B cell (primary cell): ENCODE data around the gene CCDC93. TPM values are rescaled to one million over a fixed set of nuclear protein-coding genes. Genes with fewer than 3 reads are reported as not detected.

Experiments
- ATAC-seq: fragments of 200-7000 bp; cut with Tn5 transposase; one replicate; pipeline ENCODE4 v1.10.0; 2021; ENCODE audit warnings: low read depth, mild to moderate bottlenecking, moderate number of reproducible peaks, moderate library complexity
- CTCF ChIA-PET: fragments of 350-600 bp; sonication (Branson Sonifier 250); formaldehyde crosslinking; loops from one replicate; lab custom pipeline; 2021; ENCODE audit warnings: antibody characterized with exemption, inconsistent platforms; lab: Charles Lee
- POLR2A ChIA-PET: fragments of 350-600 bp; sonication (Branson Sonifier 250); formaldehyde crosslinking; loops from one replicate; lab custom pipeline; 2021; ENCODE audit warnings: antibody characterized with exemption; lab: Charles Lee
- DNase-seq: peaks from one replicate; pipeline ENCODE4 v3.0.0; 2013
- H2AFZ ChIP-seq: 2 replicates; pipeline ENCODE4 v1.6.1; 2012; ENCODE audit warnings: mild to moderate bottlenecking, low read depth, low read length; ENCODE audit not compliant: insufficient read depth, poor library complexity, severe bottlenecking
- H3K27ac ChIP-seq, 2 donors: 1 replicate in 1 of 2; 2 replicates in 1 of 2; pipeline ENCODE4 v1.5.1; 2012 to 2013; ENCODE audit warnings: low read length in 2 of 2, mild to moderate bottlenecking in 2 of 2, moderate library complexity in 1 of 2
- H3K27me3 ChIP-seq, 4 experiments: fragments of 200-600 bp in 1 of 4; sonication (generic) in 1 of 4; replicated peaks in 1 of 4; 1 replicate in 2 of 4; 2 replicates in 2 of 4; pipeline versions ENCODE4 v1.6.1 to v1.7.0; 2013 to 2016; ENCODE audit warnings: low read length in 3 of 4, mild to moderate bottlenecking in 2 of 4, mixed read lengths in 1 of 4, moderate library complexity in 1 of 4; ENCODE audit not compliant: insufficient read depth in 4 of 4, control insufficient read depth in 3 of 4; ENCODE audit errors: control extremely low read depth in 1 of 4
- H3K36me3 ChIP-seq, 2 experiments: replicated peaks in 1 of 2; 1 replicate in 1 of 2; 2 replicates in 1 of 2; pipeline versions ENCODE4 v1.6.1 to v1.7.1; 2013; ENCODE audit warnings: low read length in 1 of 2; ENCODE audit not compliant: insufficient read depth in 2 of 2, control insufficient read depth in 1 of 2; ENCODE audit errors: control extremely low read depth in 1 of 2, extremely low read depth in 1 of 2
- H3K4me1 ChIP-seq, 2 donors: fragments of 200-600 bp in 1 of 2; sonication (generic) in 1 of 2; 1 replicate in 1 of 2; 2 replicates in 1 of 2; pipeline versions ENCODE4 v1.5.1 to v1.6.1; 2013 to 2017; ENCODE audit warnings: low read length in 2 of 2; ENCODE audit not compliant: control insufficient read depth in 2 of 2, insufficient read depth in 2 of 2
- H3K4me2 ChIP-seq: replicated peaks from 2 replicates; pipeline ENCODE3; 2012; ENCODE audit warnings: mild to moderate bottlenecking, low read depth, low read length; ENCODE audit not compliant: poor library complexity, severe bottlenecking
- H3K4me3 ChIP-seq, 5 experiments: fragments of 200-600 bp in 1 of 5; sonication (generic) in 1 of 5; 1 replicate in 3 of 5; 2 replicates in 2 of 5; pipeline versions ENCODE4 v1.5.1 to v1.7.0; 2011 to 2016; ENCODE audit warnings: low read length in 4 of 5, mild to moderate bottlenecking in 4 of 5, low read depth in 2 of 5, control low read depth in 1 of 5, moderate library complexity in 1 of 5; ENCODE audit not compliant: insufficient read depth in 1 of 5; ENCODE audit errors: control extremely low read depth in 1 of 5, extremely low read depth in 1 of 5
- H3K79me2 ChIP-seq: fragments of 200-600 bp; sonication (generic); one replicate; pipeline ENCODE4 v1.6.0; 2016; ENCODE audit warnings: low read length; ENCODE audit not compliant: control insufficient read depth, insufficient read depth
- H3K9ac ChIP-seq: fragments of 200-600 bp; sonication (generic); 2 replicates; pipeline ENCODE4 v1.6.1; 2017; ENCODE audit warnings: mild to moderate bottlenecking, low read length, moderate library complexity
- H3K9me3 ChIP-seq, 3 donors: one replicate each; pipeline versions ENCODE4 v1.6.1 to v1.7.1; 2013; ENCODE audit warnings: low read length in 2 of 3; ENCODE audit not compliant: control insufficient read depth in 2 of 3, insufficient read depth in 1 of 3; ENCODE audit errors: control extremely low read depth in 1 of 3
- H4K20me1 ChIP-seq: 2 replicates; pipeline ENCODE4 v1.6.0; 2012; ENCODE audit warnings: mild to moderate bottlenecking, low read length; ENCODE audit not compliant: insufficient read depth, control insufficient read depth, poor library complexity, severe bottlenecking
- H3K27ac Mint-ChIP-seq: one replicate; pipeline ENCODE4 v1.8.0; 2021; ENCODE audit warnings: mixed read lengths
- H3K27me3 Mint-ChIP-seq: one replicate; pipeline ENCODE4 v1.8.0; 2021; ENCODE audit warnings: mixed read lengths
- H3K4me1 Mint-ChIP-seq: one replicate; pipeline ENCODE4 v1.8.0; 2021; ENCODE audit warnings: mixed read lengths
- H3K4me3 Mint-ChIP-seq: one replicate; pipeline ENCODE4 v1.8.0; 2021; ENCODE audit warnings: mixed read lengths
- H3K9me3 Mint-ChIP-seq: one replicate; pipeline ENCODE4 v1.8.0; 2022; ENCODE audit warnings: mixed read lengths; ENCODE audit not compliant: insufficient read depth
- EZH2 ChIP-seq: IDR thresholded peaks from 2 replicates; pipeline ENCODE4 v1.6.1; 2012; ENCODE audit warnings: borderline replicate concordance, low read depth, mild to moderate bottlenecking, moderate library complexity, low read length; ENCODE audit not compliant: insufficient read depth, poor library complexity, severe bottlenecking
- WGBS: methylation state at CpG from one replicate; pipeline ENCODE4 v1.1.5; 2013; ENCODE audit warnings: missing lambda C conversion rate; ENCODE audit not compliant: insufficient coverage; 5-methylcytosine and 5-hydroxymethylcytosine counted together
- intact Hi-C: fragments of 100-400 bp; cut with micrococcal nuclease; formaldehyde crosslinking; loops from one replicate; pipeline ENCODE4 v1.10.0; 2022
- polyA plus RNA-seq: library from polyadenylated mRNA; depleted of rRNA; stranded (reverse); fragments of >200 nt; gene quantifications from 2 replicates; pipeline ENCODE4 v1.2.3, GENCODE V29; 2012
- small RNA-seq: library from RNA; depleted of rRNA; stranded (forward); fragments of <200 nt; gene quantifications from one replicate; pipeline ENCODE3, GENCODE V24; 2012; ENCODE audit warnings: low replicate concordance, low read depth; ENCODE audit not compliant: insufficient read length
- total RNA-seq, 2 donors: library from RNA; stranded (reverse); fragments of 120-200 nt in 1 of 2; gene quantifications; 1 replicate in 1 of 2; 2 replicates in 1 of 2; pipeline versions ENCODE4 v1.2.3 to v1.2.4, GENCODE V29; 2013 to 2022
- TF ChIP-seq, protein P1 (sequence below): fragments of 200-600 bp; IDR thresholded peaks from one replicate; pipeline ENCODE4 v1.8.0; 2022; ENCODE audit warnings: antibody characterized with exemption, mild to moderate bottlenecking

The CCDC93 gene
- total and polyA plus RNA-seq, 2 donors (not counting 1 experiment from before 2014, with no cell fraction given): 17.5 to 79.6 TPM

DNA sequence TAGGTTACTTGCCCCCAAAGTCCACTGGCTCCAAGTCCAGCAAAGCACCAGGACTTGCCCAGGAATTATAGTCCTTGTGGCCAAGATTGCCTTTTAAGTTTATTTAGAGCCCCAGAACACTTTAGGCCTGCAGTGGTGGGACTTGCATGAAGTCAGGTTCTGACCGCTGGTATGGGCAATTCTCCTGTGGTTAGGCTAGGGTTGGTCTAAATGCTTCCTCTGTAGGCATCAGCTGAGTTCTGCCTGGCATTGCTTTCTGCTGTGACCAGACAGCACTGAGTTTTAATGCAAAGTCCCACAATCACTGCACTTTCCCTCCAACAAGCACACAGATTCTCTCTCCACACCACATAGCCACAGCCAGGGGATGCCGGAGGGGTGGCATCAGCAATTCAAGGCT lies 134.9 kb downstream of the CCDC93 start:
- H2AFZ ChIP-seq: no peak overlapping the region
- intact Hi-C loops: no loop called here
- no peak overlapping the region for H3K27ac Mint-ChIP-seq
- no peak for ATAC-seq
- no peaks in the 10 kb centered on the region for H4K20me1 ChIP-seq
- H3K4me2 ChIP-seq: no peak overlapping the region
- CTCF ChIA-PET: no interaction called here
- DNase-seq: no peak
- WGBS: 86% methylated on average over 1 of the region's 2 CpGs
- H3K4me1 ChIP-seq: no peaks in the 10 kb centered on the region
- no peaks in the 10 kb centered on the region for H3K4me1 Mint-ChIP-seq
- H3K4me3 Mint-ChIP-seq: no peak overlapping the region
- H3K79me2 ChIP-seq: no peaks in the 10 kb centered on the region
- peaks cover 0 to 6% (median 3%) of the 10 kb centered on the region in 3 donors for H3K9me3 ChIP-seq
- TF ChIP-seq EZH2: no peak
- TF ChIP-seq, protein P1, sequence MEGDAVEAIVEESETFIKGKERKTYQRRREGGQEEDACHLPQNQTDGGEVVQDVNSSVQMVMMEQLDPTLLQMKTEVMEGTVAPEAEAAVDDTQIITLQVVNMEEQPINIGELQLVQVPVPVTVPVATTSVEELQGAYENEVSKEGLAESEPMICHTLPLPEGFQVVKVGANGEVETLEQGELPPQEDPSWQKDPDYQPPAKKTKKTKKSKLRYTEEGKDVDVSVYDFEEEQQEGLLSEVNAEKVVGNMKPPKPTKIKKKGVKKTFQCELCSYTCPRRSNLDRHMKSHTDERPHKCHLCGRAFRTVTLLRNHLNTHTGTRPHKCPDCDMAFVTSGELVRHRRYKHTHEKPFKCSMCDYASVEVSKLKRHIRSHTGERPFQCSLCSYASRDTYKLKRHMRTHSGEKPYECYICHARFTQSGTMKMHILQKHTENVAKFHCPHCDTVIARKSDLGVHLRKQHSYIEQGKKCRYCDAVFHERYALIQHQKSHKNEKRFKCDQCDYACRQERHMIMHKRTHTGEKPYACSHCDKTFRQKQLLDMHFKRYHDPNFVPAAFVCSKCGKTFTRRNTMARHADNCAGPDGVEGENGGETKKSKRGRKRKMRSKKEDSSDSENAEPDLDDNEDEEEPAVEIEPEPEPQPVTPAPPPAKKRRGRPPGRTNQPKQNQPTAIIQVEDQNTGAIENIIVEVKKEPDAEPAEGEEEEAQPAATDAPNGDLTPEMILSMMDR: no peak
- H3K27me3 ChIP-seq: peaks cover 0 to 8% (median 4%) of the 10 kb centered on the region in 4 experiments
- H3K9ac ChIP-seq: no peak overlapping the region
- no peaks in the 10 kb centered on the region for H3K36me3 ChIP-seq
- peaks cover 3% of the 10 kb centered on the region for H3K9me3 Mint-ChIP-seq
- H3K4me3 ChIP-seq: no peak overlapping the region
- H3K27ac ChIP-seq: no peak overlapping the region
- H3K27me3 Mint-ChIP-seq: peaks cover 47% of the 10 kb centered on the region
- POLR2A ChIA-PET: no interaction called here

- no CpG with 5 or more reads among the region's 1 CpG for WGBS
- H3K27me3 ChIP-seq: peaks cover 0 to 8% (median 4%) of the 10 kb centered on the region in 4 experiments
- Mint-ChIP-seq H3K9me3 (no peaks in the 10 kb centered on the region), H3K27me3 (peaks cover 34% of the 10 kb centered on the region), H3K4me1 (no peaks in the 10 kb centered on the region), H3K27ac (no peak overlapping the region), H3K4me3 (no peak overlapping the region)
- no peaks in the 10 kb centered on the region for H3K4me1 ChIP-seq
- no peak overlapping the region for H3K4me2 ChIP-seq
- ChIA-PET POLR2A (no interaction called here), CTCF (no interaction called here)
- no peaks in the 10 kb centered on the region for H3K79me2 ChIP-seq
- no peaks in the 10 kb centered on the region for H4K20me1 ChIP-seq
- intact Hi-C loops: no loop called here
- no peaks in the 10 kb centered on the region for H3K9me3 ChIP-seq
- ATAC-seq (no peak), DNase-seq (no peak)
- H3K27ac ChIP-seq: no peak overlapping the region
- no peak overlapping the region for H2AFZ ChIP-seq
- TF ChIP-seq, protein P1: no peak
- TF ChIP-seq EZH2: no peak
- H3K4me3 ChIP-seq: no peak overlapping the region
- no peak overlapping the region for H3K9ac ChIP-seq
- H3K36me3 ChIP-seq: no peaks in the 10 kb centered on the region
Observed at GRCh38 chr2:117875786-117876185, 138.1 kb downstream of the CCDC93 start.

Small RNAs within 50 kb of the gene (small RNA-seq; reads per million reads assigned to genes)
- gene RN7SL111P: not detected

Other genes with a start within 250 kb of the CCDC93 start
- gene DDX18, start 199.4 kb downstream of the CCDC93 start, total RNA-seq: 94.7 and 98.0 TPM in 2 replicates
- 20.3 and 33.9 TPM in 2 replicates for gene DDX18, start 199.4 kb downstream of the CCDC93 start, polyA plus RNA-seq
- gene INSIG2, start 74.4 kb upstream of the CCDC93 start, total RNA-seq: 26.5 and 29.5 TPM in 2 replicates
- 14.2 and 17.7 TPM in 2 replicates for gene INSIG2, start 74.4 kb upstream of the CCDC93 start, polyA plus RNA-seq